H9 (cell line): Measurements from ENCODE around the gene NUDT14. TPM values are rescaled to one million over a fixed set of nuclear protein-coding genes. Genes with fewer than 3 reads are reported as not detected.

Source experiments
- DNase-seq: peaks from one replicate; pipeline ENCODE4 v3.0.0-alpha.2; 2017
- H2AFZ ChIP-seq: one replicate; pipeline ENCODE4 v1.6.1; 2013; ENCODE audit warnings: mild to moderate bottlenecking, low read length, control low read depth, moderate library complexity
- H2AK5ac ChIP-seq: 2 replicates; pipeline ENCODE4 v1.6.1; 2013; ENCODE audit warnings: low read length, control low read depth, mixed read lengths; ENCODE audit not compliant: insufficient read length
- H2BK120ac ChIP-seq: one replicate; pipeline ENCODE4 v1.6.1; 2013; ENCODE audit warnings: low read depth, mild to moderate bottlenecking, low read length, control low read depth, inconsistent platforms; ENCODE audit not compliant: poor library complexity, severe bottlenecking
- H2BK12ac ChIP-seq: 2 replicates; pipeline ENCODE4 v1.6.1; 2013; ENCODE audit warnings: low read length, control low read depth, mixed read lengths, low read depth; ENCODE audit not compliant: insufficient read length
- H2BK15ac ChIP-seq: 2 replicates; pipeline ENCODE4 v1.6.1; 2013; ENCODE audit warnings: low read depth, low read length, control low read depth
- H2BK20ac ChIP-seq: one replicate; pipeline ENCODE4 v1.6.1; 2013; ENCODE audit warnings: low read depth, mild to moderate bottlenecking, low read length, control low read depth, inconsistent platforms; ENCODE audit not compliant: poor library complexity, severe bottlenecking
- H2BK5ac ChIP-seq: 2 replicates; pipeline ENCODE4 v1.6.1; 2013; ENCODE audit warnings: low read length, control low read depth, mixed read lengths; ENCODE audit not compliant: insufficient read length
- H3K14ac ChIP-seq: 2 replicates; pipeline ENCODE4 v1.6.1; 2013; ENCODE audit warnings: low read length, control low read depth; ENCODE audit not compliant: insufficient read depth
- H3K18ac ChIP-seq: 2 replicates; pipeline ENCODE4 v1.6.1; 2013; ENCODE audit warnings: low read depth, mild to moderate bottlenecking, mixed read lengths, low read length, control low read depth; ENCODE audit not compliant: insufficient read length
- H3K23ac ChIP-seq: 2 replicates; pipeline ENCODE4 v1.6.1; 2013; ENCODE audit warnings: low read length, control low read depth, mixed read lengths, low read depth; ENCODE audit not compliant: insufficient read length
- H3K23me2 ChIP-seq: 2 replicates; pipeline ENCODE4 v1.6.1; 2013; ENCODE audit warnings: low read depth, mild to moderate bottlenecking, mixed read lengths, low read length, control low read depth; ENCODE audit not compliant: insufficient read length, poor library complexity, severe bottlenecking
- H3K27ac ChIP-seq: 2 replicates; pipeline ENCODE4 v1.5.1; 2013; ENCODE audit warnings: low read length, control low read depth, mixed read lengths, low read depth; ENCODE audit not compliant: insufficient read length
- H3K27me3 ChIP-seq: 2 replicates; pipeline ENCODE4 v1.6.1; 2013; ENCODE audit warnings: low read length, control low read depth, inconsistent platforms; ENCODE audit not compliant: insufficient read depth
- H3K4ac ChIP-seq: 2 replicates; pipeline ENCODE4 v1.6.1; 2013; ENCODE audit warnings: low read depth, mild to moderate bottlenecking, control low read depth, inconsistent platforms, low read length, moderate library complexity
- H3K4me1 ChIP-seq: 2 replicates; pipeline ENCODE4 v1.6.1; 2013; ENCODE audit warnings: low read length, control low read depth, inconsistent platforms; ENCODE audit not compliant: insufficient read depth
- H3K4me2 ChIP-seq: 2 replicates; pipeline ENCODE4 v1.6.1; 2013; ENCODE audit warnings: low read length, control low read depth, mixed read lengths; ENCODE audit not compliant: insufficient read length, insufficient read depth
- H3K56ac ChIP-seq: 2 replicates; pipeline ENCODE4 v1.6.1; 2013; ENCODE audit warnings: low read depth, mild to moderate bottlenecking, mixed read lengths, low read length, control low read depth; ENCODE audit not compliant: insufficient read length
- H3K79me1 ChIP-seq: 2 replicates; pipeline ENCODE4 v1.6.1; 2013; ENCODE audit warnings: low read depth, mild to moderate bottlenecking, moderate library complexity, low read length, control low read depth, inconsistent platforms; ENCODE audit not compliant: insufficient read depth, poor library complexity, severe bottlenecking
- H3K79me2 ChIP-seq: 2 replicates; pipeline ENCODE4 v1.6.1; 2013; ENCODE audit warnings: low read length, control low read depth, inconsistent platforms; ENCODE audit not compliant: insufficient read depth
- H3K9ac ChIP-seq: 2 replicates; pipeline ENCODE4 v1.6.1; 2013; ENCODE audit warnings: low read length, control low read depth, mixed read lengths; ENCODE audit not compliant: insufficient read length; ENCODE audit errors: extremely low read depth
- H3K9me3 ChIP-seq: one replicate; pipeline ENCODE4 v1.6.1; 2013; ENCODE audit warnings: low read depth, low read length, inconsistent platforms; ENCODE audit not compliant: control insufficient read depth
- H3T11ph ChIP-seq: one replicate; pipeline ENCODE4 v1.6.1; 2013; ENCODE audit warnings: mild to moderate bottlenecking, low read length, control low read depth, inconsistent platforms
- H4K20me1 ChIP-seq: one replicate; pipeline ENCODE4 v1.6.1; 2013; ENCODE audit not compliant: control insufficient read depth, insufficient read length, insufficient read depth
- H4K5ac ChIP-seq: 2 replicates; pipeline ENCODE4 v1.6.1; 2013; ENCODE audit warnings: low read depth, mild to moderate bottlenecking, mixed read lengths, low read length, control low read depth; ENCODE audit not compliant: insufficient read length
- H4K8ac ChIP-seq: replicated peaks from 2 replicates; pipeline ENCODE4 v1.6.1; 2013; ENCODE audit warnings: low read length, control low read depth, mixed read lengths, low read depth; ENCODE audit not compliant: insufficient read length
- H4K91ac ChIP-seq: 2 replicates; pipeline ENCODE4 v1.6.1; 2013; ENCODE audit warnings: low read depth, mild to moderate bottlenecking, moderate library complexity, mixed read lengths, low read length, control low read depth; ENCODE audit not compliant: insufficient read length
- H3K27ac Mint-ChIP-seq, 3 experiments: 2 replicates in 2 of 3; 3 replicates in 1 of 3; pipeline ENCODE4 v1.8.0; 2020 to 2021; ENCODE audit warnings: mixed read lengths in 3 of 3, mild to moderate bottlenecking in 1 of 3, moderate library complexity in 1 of 3
- H3K27me3 Mint-ChIP-seq: 2 replicates; pipeline ENCODE4 v1.8.0; 2021; ENCODE audit warnings: low read depth, mild to moderate bottlenecking, moderate library complexity, mixed read lengths
- H3K36me3 Mint-ChIP-seq, 3 experiments: 2 replicates in 2 of 3; 3 replicates in 1 of 3; pipeline ENCODE4 v1.8.0; 2020 to 2021; ENCODE audit warnings: low read depth in 3 of 3, mixed read lengths in 3 of 3; ENCODE audit not compliant: insufficient read depth in 1 of 3
- H3K4me1 Mint-ChIP-seq, 2 experiments: 2 replicates each; pipeline ENCODE4 v1.8.0; 2020; ENCODE audit warnings: mixed read lengths in 2 of 2
- H3K4me3 Mint-ChIP-seq, 2 experiments: 2 replicates in 1 of 2; 3 replicates in 1 of 2; pipeline ENCODE4 v1.8.0; 2020 to 2021; ENCODE audit warnings: mild to moderate bottlenecking in 2 of 2, mixed read lengths in 2 of 2, moderate library complexity in 1 of 2
- H3K9me3 Mint-ChIP-seq, 2 experiments: 2 replicates in 1 of 2; 3 replicates in 1 of 2; pipeline ENCODE4 v1.8.0; 2020; ENCODE audit warnings: mild to moderate bottlenecking in 2 of 2, mixed read lengths in 2 of 2, moderate library complexity in 1 of 2
- WGBS: extraction: QIAGEN DNeasy Blood & Tissue Kit; methylation state at CpG from one replicate; pipeline ENCODE4 v1.1.7; 2013; ENCODE audit warnings: missing lambda C conversion rate, low lambda C conversion rate, mixed read lengths; ENCODE audit not compliant: insufficient read length; ENCODE audit errors: extremely low coverage; 5-methylcytosine and 5-hydroxymethylcytosine counted together
- total RNA-seq: library from RNA; stranded (reverse); gene quantifications from 2 replicates; pipeline ENCODE4 v1.2.1, GENCODE V29; 2021
- TF ChIP-seq, protein P1 (sequence below): fragments of 200-600 bp; sonication (generic); conservative IDR thresholded peaks from 3 replicates; pipeline ENCODE4 v1.8.0; 2021; ENCODE audit warnings: antibody characterized with exemption, mild to moderate bottlenecking

The NUDT14 gene
- total RNA-seq, 1 experiment from 2014 or later, result 41.1 TPM

DNA sequence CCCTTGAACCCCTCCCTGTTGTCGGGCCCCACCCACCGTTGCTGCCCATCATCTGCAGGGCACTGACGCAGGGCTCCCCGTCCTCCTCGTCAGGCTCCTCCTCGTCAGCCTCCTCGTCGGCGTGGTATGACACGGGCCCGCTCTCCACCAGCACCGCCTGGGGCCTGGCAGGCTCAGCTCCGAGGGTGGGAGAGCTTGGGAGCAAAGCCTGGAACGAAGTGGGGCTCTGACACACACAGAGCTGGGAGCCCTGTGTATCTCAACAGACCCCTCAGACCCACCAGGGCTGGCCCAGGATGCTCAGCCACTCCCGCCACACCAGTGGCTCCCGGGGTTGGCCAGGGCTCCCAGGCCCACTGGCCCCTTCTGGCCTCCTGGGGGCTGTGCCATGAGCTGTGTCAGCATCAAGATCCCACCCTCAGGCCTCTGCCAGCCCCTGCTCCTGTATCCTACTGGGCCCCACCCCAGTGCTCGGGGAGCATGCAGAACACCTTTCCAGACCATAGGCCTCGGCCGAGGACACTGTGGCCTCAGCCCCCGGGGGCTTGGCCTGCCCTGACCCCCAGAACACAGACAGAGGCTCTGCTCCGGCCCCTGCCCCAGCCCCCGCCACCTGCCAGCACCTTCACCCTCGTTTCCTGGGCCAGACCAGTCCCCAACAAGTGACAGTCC lies 30.1 kb upstream of the NUDT14 start:
- Histone ChIP-seq H3T11ph (no peak overlapping the region), H3K23ac (no peak overlapping the region), H2BK5ac (no peak overlapping the region), H3K9ac (no peak overlapping the region), H3K23me2 (no peaks in the 10 kb centered on the region), H4K20me1 (no peaks in the 10 kb centered on the region), H2BK12ac (no peak overlapping the region), H2AFZ (no peak overlapping the region), H3K9me3 (no peaks in the 10 kb centered on the region), H3K56ac (no peak overlapping the region), H4K5ac (no peak overlapping the region), H3K14ac (no peak overlapping the region), H3K79me2 (no peaks in the 10 kb centered on the region), H2BK120ac (no peak overlapping the region), H2AK5ac (no peak overlapping the region), H3K4me2 (no peak overlapping the region), H3K4me1 (no peaks in the 10 kb centered on the region), H2BK20ac (no peak overlapping the region), H3K27me3 (no peaks in the 10 kb centered on the region), H3K27ac (no peak overlapping the region), H3K79me1 (no peaks in the 10 kb centered on the region), H3K18ac (no peak overlapping the region), H4K8ac (no peak overlapping the region), H4K91ac (no peak overlapping the region), H2BK15ac (no peak overlapping the region), H3K4ac (no peak overlapping the region)
- Mint-ChIP-seq H3K27me3 (no peaks in the 10 kb centered on the region; the same call in 1 of the 2 replicates), H3K27ac (no peak overlapping the region), H3K4me3 (no peak overlapping the region), H3K9me3 (no peaks in the 10 kb centered on the region; a peak in 1 of 5 replicates), H3K4me1 (no peaks in the 10 kb centered on the region; a peak in 2 of 4 replicates), H3K36me3 (no peaks in the 10 kb centered on the region; a peak in 4 of 7 replicates)
- TF ChIP-seq, protein P1, sequence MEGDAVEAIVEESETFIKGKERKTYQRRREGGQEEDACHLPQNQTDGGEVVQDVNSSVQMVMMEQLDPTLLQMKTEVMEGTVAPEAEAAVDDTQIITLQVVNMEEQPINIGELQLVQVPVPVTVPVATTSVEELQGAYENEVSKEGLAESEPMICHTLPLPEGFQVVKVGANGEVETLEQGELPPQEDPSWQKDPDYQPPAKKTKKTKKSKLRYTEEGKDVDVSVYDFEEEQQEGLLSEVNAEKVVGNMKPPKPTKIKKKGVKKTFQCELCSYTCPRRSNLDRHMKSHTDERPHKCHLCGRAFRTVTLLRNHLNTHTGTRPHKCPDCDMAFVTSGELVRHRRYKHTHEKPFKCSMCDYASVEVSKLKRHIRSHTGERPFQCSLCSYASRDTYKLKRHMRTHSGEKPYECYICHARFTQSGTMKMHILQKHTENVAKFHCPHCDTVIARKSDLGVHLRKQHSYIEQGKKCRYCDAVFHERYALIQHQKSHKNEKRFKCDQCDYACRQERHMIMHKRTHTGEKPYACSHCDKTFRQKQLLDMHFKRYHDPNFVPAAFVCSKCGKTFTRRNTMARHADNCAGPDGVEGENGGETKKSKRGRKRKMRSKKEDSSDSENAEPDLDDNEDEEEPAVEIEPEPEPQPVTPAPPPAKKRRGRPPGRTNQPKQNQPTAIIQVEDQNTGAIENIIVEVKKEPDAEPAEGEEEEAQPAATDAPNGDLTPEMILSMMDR, result no peak
- no peak for DNase-seq
- no CpG with 5 or more reads among the region's 23 CpGs for WGBS
